Suprapubic skin (tissue), 3 donors: ENCODE measurements around the gene CSTPP1.

ENCODE experiments used
- CTCF ChIP-seq, 2 donors: fragments of 200-600 bp in 1 of 2; fragments of 450-650 bp in 1 of 2; sonication (generic) in 1 of 2; IDR thresholded peaks; one replicate each; pipeline ENCODE4 v1.5.1; 2016 to 2019; ENCODE audit warnings: antibody characterized with exemption in 2 of 2, mild to moderate bottlenecking in 1 of 2, moderate library complexity in 1 of 2
- EP300 ChIP-seq: sonication (generic); formaldehyde crosslinking; IDR thresholded peaks from one replicate; pipeline ENCODE4 v1.6.1; 2017; ENCODE audit warnings: antibody characterized with exemption

DNA sequence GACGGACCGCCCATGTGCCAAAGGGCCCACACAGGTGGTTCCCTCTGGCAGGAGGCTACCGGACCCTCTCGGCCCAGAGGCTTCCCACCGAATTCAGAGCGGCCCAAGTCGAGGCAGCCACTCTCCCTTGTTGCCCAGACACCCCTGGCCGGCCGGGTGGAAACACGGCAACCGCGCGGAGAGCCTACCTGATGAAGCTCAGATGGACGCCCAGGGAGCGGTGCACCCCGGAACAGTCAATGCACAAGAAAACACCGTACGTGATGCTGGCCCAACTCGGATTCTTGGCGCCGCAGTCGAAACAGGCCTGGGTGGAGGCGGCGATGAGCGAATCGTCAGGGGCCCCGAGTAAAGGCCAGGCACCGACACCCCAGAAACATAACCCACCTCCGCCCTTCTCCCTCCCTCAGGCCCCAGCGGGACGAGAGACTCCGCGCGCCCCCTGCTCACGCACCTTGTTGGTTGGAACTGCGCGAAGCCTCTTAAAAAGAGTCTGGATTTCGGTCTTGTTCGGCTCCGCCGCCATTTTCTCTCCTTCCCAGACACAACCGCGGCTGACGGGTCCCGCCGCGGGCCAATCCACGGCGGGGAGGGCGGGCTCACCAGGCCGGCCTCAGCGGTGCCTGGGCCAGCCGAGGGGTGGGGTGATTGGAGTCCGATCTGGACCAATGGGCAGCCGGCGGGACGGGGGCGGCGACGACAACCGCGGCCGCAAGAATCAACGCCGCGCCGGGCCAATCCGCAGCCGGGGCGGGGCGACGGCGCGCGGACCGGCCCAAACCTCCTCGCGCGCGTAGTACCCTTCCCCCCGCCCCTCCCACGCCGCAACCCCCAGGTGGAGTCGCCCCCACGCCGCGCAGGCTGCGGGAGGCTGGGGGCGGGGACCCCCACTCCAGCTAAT lies 240.0 kb downstream of the CSTPP1 start, which contains the start of gene ARFGAP2:
- no peak for TF ChIP-seq EP300
- no peak for TF ChIP-seq CTCF (IDR thresholded peaks at IDR 0.05)
